HG03280 (cell line): ENCODE results near the gene MAN1A1.

Source experiments
- ATAC-seq: cut with Tn5 transposase; IDR thresholded peaks from one replicate; pipeline ENCODE4 v1.9.1; 2021; ENCODE audit warnings: mild to moderate bottlenecking, moderate library complexity; ENCODE audit not compliant: unreplicated experiment

MAN1A1 gene

DNA sequence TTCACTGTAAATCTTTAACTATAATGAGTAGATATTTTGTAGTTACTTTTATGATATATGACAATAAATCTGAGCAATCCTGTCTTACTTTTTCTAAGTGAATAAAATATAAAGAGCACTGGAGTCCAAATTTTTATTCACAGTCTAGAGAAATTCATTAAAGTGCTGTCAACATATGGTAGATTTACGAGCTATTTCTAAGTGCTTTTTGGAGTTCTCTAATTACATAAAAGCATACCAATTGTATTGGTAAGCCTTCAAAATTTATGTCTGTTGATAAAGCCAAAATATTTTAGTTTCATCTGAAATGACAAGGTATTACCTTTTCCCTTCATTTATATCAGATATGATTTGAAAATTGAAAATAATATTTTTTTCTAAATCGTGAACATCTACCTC, 75.4 kb downstream of the MAN1A1 start:
- ATAC-seq = no peak

DNA sequence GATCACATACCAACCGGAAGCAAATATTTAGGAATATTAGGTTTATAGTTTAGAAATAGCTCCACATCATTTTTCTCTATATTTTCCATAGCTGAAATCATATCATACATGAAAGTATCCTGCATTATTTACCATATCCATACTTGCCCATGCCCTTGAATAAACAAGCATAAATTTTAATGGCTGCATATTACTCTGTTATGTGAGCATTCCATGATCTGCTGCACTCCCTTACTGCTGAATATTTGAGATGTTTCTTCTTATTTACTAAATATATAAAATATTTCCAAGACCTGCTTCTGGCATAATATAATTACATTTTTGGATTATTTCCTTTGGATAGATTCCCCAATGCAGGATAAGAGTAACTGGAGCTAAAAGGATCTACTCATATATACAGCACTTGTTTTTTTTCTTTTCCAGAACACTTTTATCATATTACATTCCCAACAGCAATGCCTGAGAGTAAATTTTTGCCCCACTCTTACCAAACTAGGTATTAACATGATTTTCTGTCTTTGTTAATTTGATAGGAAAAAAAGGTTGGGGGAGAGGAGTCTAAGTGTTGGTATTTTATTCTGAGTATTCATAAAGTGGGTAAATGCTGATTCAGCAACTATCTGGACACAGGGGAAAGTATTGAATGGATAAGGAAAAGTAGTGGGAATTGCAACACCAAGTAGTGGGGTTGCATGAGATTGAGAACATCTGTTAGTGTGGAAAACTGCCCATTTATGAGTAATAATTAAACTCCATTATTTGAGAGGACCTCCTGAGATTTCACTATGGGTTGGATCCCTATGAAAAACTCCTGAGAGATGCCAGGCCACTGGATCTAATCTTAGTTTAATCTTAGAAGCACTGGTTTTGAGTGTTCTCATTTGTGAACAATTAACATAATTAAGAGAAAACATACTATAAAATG, 76.0 kb downstream of the MAN1A1 start:
- no peak for ATAC-seq

DNA sequence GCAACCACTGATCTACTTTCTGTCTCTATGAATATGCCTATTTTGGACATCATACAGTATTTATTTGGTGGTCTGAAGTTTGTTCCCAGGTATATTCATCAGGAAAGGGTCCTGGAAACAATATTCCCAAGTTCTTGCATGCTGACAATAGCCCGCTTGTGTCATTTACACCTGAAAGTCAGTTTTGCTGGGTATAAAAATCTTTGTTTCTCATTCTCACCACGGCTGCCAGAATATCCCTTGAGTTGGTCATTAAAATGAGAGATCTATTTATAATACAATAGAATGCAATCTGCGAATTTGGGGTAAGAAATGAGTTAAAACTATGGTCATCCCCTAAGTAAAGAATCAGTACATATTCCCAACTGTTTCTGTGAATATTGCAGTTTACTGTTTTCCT, 79.0 kb downstream of the MAN1A1 start:
- ATAC-seq = no peak

DNA sequence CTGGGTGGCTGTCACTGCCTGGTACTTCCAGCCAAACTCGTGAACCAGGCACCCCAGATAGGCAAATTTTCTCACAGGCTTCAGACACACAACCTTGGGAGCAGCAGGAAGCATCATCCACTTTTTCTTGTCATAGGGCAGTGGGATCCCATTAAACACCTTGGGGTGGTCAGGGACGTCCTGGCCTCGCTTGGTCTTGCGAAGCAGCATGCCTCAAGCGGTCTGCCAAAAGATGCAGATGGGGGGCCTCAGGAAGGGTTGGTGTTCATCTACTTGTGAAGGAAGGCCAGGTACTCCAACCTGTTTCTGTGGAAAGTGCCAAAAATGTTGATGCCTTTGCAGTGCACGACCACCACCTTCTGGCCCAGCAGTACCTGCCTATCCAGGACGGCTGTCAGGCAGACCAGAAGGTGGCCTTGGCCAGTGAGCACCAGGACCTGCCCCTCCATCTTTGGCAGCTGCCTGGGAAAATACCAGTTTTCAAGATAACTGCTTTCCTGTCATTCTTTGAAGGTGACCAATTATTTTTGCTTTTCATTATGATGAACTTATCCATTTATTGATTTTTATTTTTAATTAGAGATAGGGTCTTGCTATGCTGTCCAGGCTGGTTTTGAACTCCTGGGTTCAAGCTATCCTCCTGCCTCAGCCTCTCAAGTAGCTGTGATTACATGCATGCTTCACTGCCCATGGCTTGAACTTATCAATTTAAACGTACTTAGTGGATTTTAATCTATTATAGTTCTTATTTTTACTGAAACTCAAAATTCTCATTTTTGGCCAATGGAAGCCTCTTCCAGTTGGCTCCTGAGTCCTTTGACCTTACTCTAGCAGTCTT, 80.1 kb downstream of the MAN1A1 start:
- no peak for ATAC-seq

DNA sequence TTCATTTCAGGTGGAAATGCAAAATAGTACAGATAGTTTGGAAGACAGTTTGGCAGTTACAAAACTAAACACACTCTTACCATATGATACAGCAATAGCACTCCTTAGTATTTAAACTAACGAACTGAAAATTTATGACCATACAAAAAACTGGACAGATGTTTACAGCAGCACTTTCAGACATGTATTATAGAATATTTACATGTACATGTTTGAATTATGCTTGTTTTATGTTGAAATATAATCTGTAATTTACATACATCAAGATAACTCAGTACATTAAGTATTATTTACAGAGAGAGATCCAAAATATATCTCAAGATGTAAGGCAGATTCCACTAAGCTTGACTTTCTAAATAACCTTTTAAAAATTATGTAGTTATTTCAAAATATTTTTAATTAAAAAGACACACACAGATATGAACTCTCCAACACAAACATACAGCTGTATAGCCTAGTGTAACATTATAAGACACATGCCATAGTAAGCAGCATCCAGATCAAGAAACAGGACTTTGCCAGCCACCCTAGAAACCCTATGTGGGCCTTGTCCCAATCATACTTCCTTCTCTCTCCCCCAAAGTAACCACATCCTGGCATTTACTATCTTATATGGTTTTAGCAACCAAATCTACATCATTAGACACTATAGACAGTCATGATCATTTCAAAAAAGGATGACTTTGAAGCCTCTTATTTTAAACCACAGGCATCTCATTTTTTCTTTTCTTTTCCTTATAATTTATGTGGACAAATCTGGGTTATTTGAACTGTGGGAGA, 82.2 kb downstream of the MAN1A1 start:
- ATAC-seq = no peak

DNA sequence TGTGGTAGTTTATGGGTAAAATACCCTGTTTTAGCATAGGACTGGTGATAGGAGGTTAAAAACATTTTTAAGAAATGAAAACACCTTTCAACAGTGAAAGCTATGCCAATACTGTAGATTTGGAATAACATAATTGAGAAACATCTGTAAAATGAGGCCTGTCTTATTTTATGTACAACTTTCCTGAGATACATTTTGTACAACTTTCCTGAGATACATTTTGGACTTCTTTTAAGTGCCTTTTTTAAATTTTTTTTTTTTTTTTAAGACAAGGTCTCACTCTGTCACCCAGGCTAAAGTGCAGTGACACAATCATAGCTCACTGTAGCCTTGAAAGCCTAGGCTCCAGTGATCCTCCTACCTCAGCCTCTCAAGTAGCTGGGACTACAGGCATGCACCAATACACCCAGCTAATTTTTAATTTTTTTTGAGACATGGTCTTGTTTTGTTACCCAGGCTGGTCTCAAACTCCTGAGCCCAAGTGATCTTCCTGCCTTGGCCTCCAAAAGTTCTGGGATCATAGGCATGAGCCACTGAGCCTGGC, 84.6 kb downstream of the MAN1A1 start:
- ATAC-seq = no peak

DNA sequence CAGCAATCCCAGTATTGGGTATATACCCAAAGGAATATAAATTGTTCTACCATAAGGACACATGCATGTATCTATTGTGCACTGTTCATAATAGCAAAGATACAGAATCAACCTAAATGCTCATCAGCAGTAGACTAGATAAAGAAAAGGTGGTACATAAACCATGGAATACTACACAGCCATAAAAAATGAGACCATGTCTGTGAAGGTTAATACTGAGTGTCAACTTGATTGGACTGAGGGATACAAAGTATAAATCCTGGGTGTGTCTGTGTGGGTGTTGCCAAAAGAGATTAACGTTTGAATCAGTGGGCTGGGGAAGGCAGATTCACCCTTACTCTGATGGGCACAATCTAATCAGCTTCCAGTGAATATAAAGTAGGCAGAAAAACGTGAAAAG, 86.9 kb downstream of the MAN1A1 start:
- no peak for ATAC-seq

DNA sequence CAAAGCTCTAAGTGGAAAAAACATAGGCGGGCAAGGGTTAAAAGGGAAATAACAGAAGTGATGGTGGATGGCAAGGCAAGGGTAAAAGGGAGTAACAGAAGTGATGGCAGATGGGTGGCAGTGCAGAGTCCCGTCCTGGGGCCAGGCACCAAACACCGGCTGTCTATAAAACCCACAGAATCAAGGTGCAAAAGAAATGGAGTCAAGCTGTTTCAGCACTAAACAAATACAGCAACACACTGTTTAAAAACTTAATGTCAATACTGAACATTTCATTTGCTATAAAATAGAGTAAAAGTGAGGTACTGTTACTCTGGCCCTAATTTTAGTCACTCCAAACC, 87.6 kb downstream of the MAN1A1 start:
- ATAC-seq = no peak

DNA sequence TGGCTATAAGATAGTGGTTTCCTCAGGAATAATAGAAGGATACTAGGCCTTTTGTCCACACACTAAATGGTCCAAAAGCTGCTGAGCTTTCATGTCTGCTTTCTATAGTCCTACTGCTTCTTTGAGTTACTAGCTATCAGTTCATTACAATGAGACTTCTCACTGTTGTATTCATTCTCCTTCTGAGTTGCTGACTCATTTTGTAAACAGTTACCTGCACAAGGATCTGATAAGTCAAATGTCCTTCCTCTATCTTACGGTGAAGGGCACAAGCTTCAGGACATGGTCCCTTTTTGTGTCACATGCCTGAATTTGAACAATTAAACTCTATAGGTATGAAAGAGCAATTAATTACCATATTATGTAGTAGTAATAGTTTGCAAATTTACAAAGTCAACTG, 90.5 kb downstream of the MAN1A1 start:
- ATAC-seq = no peak

DNA sequence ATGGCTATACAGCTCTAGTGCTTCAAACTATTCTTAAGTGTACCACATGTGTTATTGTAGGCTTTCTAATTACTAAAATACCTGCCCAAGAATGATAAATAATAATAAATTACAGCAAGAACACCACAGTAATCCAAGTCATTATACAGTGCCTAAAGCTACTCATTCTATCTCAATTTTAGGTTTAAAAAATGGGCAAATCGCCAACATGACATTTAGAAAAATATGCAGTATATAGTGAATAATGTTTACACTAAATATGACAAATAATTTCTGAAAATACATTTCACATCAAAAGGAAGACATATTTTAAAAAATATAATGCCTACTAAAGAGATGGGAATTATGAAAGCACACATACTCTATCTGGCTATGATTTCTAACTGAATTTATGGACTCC, 91.8 kb downstream of the MAN1A1 start:
- no peak for ATAC-seq

DNA sequence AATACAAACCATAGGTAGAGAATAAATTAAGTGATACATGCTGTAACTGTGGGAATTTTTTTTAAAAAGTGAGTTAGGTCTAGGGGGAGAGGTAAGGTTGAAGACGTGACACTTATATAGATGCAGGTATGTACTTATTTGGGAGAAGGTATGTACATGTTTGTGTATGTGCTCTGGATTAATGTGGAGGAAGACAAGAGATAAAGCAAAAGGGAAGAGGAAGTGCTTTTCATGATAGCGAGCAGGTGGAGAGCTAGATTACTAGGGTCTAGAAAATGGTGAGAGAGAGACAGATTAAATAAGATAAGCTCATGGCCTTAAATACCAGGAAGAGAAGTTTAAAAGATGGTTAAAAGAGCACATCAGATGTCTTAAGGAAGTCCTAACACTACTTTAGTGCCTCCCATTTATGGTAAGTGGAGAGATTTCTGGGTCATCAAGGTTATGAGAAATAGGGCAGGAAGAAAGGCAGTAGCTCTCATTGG, 92.5 kb downstream of the MAN1A1 start:
- ATAC-seq = no peak

DNA sequence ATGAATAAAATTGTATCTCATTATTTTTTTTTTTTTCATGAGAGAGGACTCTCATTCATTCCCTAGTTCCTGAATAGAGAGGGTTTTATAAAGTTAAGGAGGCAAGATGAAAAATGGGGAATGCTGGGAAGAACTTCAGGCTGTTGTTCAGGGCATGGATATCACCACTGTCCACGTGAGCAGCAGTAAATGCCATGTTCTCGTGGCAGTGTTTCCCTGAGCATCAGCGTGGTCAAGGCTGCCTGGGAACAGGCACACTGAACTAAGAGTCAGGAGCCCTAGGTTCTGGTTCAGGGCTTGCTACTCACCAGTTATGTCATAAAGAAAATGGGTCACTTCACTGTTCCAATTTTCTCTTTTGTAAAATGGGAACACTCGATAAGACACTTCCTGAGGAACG, 93.2 kb downstream of the MAN1A1 start:
- no peak for ATAC-seq

DNA sequence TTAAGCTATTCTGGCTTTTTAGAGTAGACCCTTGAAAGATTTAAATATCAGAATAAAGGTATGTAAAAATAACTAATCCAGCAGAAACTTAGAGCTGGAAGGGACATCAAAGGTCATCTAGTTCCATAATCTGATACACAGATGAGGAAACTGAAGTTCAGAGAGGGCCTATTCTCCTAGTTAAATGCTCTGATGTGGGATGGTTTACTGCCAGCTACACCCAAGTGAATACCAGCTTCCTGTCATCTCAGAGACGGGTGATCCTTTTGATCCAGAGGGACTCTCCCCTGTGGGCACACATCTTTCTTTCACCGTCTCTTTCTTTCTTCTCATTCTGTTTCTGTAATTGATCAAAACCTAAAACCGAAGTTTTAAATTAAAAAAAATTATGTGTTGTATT, 94.1 kb downstream of the MAN1A1 start:
- no peak for ATAC-seq

DNA sequence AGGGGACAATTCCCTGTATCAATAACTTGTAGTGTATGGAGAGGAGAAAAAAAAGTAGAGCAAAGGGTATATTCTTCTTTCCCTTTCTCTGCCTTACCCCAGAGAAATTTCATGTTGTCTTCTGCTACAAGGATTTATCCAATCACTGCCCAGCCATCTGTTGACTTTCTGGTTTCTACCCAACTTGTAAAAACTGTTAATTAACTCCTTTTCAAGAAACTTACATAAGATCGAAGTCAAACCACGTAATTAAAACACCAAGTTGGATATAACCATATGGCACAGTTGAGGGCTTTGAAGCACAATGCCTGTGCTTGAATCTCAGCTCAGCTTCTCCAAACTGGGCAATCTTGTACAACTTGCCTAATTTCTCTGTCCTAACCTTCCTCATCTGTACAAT, 99.5 kb downstream of the MAN1A1 start:
- ATAC-seq = no peak

DNA sequence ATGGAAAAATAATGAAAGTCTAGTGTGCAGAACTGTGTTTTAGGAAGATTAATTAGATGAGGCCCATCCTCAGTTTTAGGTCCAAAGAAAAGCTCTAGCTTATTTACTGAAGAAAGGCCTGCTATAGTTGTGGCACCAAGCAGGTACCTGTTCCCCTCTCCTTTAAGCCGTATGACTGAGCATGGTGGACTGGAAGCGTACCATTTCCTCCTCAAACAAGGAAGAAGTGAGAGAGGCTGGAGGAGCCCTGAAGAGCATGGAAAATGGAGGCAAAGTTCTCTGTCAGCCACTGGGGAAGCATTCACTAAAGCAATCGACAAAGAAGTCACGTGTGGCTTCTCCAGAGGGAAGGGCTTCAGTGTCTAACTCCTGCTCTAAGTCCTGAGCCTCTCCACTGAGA, 100.2 kb downstream of the MAN1A1 start:
- no peak for ATAC-seq

DNA sequence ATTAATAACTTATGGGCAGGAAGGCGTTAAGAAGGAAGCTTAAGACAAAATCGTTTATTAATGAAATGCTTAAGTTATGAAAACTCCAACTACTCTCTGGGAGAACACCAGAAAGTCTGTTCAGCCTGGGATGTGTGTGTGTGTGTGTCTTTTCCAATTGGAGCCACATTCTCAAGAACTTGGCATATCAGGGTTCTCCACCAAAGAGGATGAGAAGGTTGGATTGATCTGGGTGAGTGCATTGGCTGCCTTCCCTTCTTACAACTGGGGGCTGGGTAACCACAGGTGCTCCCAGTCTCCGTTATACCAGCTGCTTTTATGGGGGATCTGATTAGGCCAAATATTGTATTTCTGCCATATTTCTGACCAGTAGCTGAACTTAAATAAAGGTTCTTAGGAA, 102.1 kb downstream of the MAN1A1 start:
- ATAC-seq = no peak

DNA sequence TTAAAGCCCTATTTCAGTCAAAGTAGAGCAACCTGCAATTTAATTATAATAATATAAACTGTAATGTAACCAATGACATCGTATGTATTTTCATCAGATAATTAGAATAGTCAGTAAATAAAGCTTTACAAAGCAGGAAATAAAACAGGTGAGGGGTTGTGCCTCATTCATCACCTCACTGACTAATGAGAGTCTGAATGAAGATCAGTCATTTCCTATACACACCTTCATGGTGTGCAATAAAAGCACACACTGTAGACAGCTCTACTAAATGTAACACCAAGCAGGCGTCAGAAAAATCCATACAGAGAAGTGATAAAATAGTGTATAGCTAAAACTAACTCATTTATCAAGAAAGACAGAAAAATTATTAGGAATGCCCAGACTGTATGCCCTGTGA, 105.9 kb downstream of the MAN1A1 start:
- no peak for ATAC-seq

DNA sequence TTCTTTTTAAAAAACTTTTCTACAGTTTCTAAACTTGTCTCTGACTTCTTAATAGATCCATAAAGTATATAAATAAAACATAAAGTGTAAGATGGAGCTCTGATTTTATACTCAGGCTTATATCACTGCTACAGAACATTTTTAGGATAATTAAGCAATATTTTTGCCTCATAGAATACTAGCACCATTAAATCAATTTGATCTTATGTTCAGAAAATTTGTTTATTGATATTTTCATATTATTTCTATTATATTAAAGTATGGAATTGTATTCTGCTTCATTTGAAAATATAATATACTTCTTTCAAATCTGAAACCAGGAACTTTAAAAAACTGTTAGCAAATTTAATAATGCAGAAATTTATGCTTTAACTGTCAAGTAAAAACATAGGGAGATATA, 106.5 kb downstream of the MAN1A1 start:
- no peak for ATAC-seq

DNA sequence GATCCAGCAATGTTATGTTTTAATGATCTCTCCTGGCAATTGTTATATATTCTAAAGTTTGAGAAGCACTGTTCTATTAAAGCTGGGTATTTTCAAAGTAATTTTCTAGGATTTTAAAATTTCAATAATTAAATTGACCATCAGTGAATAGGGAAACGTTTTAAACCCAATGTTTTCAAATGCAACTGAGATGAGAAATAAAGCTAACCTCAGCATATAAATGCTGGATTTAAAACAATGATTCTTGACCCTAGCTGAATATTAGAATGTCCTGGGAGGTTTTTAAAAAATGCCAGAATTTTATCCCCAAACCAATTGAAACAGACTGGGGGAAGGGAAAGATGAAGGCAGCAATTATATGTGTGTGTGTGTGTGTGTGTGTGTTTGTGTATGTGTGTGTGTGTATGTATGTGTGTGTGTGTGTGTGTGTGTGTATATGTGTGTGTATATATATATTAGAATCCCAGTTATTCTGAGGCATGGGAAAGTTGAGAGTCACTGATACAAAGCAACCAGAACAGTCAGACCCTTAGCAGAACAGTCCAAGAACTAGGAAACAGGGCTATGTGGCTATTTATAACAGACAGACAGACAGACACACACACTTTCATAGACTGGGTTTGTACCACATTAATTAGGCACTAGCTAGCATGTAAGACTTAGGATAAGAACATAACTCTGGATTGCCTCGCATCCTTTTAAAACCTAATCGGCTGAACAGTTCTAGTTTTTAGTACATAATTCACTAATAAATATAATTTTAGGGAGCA, 107.8 kb downstream of the MAN1A1 start:
- ATAC-seq = no peak

DNA sequence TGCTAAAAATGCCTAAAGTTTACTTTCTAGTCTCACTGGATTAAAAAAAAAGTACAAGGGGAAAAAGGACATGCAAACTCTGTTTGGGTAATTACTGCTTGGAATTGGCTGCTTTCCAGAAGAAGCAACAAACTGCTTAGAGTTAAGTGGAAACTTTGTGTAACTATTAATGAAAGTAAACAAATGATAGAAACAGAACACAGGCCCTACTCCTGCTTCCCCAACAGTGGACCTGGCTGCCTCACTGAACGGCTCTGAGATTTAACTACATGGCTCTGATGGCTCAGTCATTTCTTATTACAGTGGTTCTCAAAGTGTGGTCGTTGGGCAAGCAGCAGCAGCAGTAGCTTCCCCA, 108.5 kb downstream of the MAN1A1 start:
- ATAC-seq = no peak
